ENCODE results near the gene HSPG2.
A peak's percentile ranks its signal among the peaks of the same experiment; 100 is the strongest.

GRCh38 chr1:21782349-21782867 is 154.7 kb downstream of the HSPG2 start:
- peak; percentile 31 for TF ChIP-seq CTCF (IDR thresholded peaks at IDR 0.05)
- no peak for TF ChIP-seq EZH2 (IDR thresholded peaks at IDR 0.05; ENCODE audit: borderline replicate concordance, insufficient read depth, low read depth, low read length, poor library complexity, severe bottlenecking)

Data from B cell (primary cell).